HG02610 (cell line): Measurements from ENCODE around the gene DCAF17.

ENCODE experiments used
- ATAC-seq: cut with Tn5 transposase; IDR thresholded peaks from one replicate; pipeline ENCODE4 v1.9.1; 2021; ENCODE audit warnings: mild to moderate bottlenecking, moderate library complexity; ENCODE audit not compliant: unreplicated experiment

The DCAF17 gene

GRCh38 chr2:171512683-171513195 is 78.7 kb downstream of the DCAF17 start:
- no peak for ATAC-seq

- ATAC-seq, result peak; percentile 71
Measured at GRCh38 chr2:171513719-171514160, 79.7 kb downstream of the DCAF17 start.

- ATAC-seq, result no peak
Measured at GRCh38 chr2:171514908-171515582, 81.0 kb downstream of the DCAF17 start.

- no peak for ATAC-seq
Measured at GRCh38 chr2:171515672-171516298, 81.8 kb downstream of the DCAF17 start.

- ATAC-seq, result no peak
Measured at GRCh38 chr2:171516793-171517192, 82.8 kb downstream of the DCAF17 start.

GRCh38 chr2:171520471-171520870 is 86.4 kb downstream of the DCAF17 start:
- no peak for ATAC-seq

- no peak for ATAC-seq
Measured at GRCh38 chr2:171521361-171522051, 87.5 kb downstream of the DCAF17 start.

GRCh38 chr2:171522052-171522787 is 88.2 kb downstream of the DCAF17 start, which contains the start of gene CYBRD1:
TSS of gene CYBRD1 (plus strand) at chr2:171522474. CDS start at chr2:171522546, 72 bp downstream.
- peak; percentile 54 for ATAC-seq

GRCh38 chr2:171522788-171523087 is 88.7 kb downstream of the DCAF17 start:
- no peak for ATAC-seq

GRCh38 chr2:171523088-171524017 is 89.3 kb downstream of the DCAF17 start:
- ATAC-seq, result no peak

GRCh38 chr2:171524018-171524401 is 90.0 kb downstream of the DCAF17 start:
- ATAC-seq, result no peak

- ATAC-seq, result no peak
Measured at GRCh38 chr2:171529914-171530313, 95.9 kb downstream of the DCAF17 start.

- no peak for ATAC-seq
Measured at GRCh38 chr2:171530378-171530777, 96.4 kb downstream of the DCAF17 start.

- ATAC-seq, result peak; percentile 51
Measured at GRCh38 chr2:171530859-171531258, 96.8 kb downstream of the DCAF17 start.

- peak; percentile 34 for ATAC-seq
Measured at GRCh38 chr2:171531291-171531690, 97.3 kb downstream of the DCAF17 start.

- no peak for ATAC-seq
Measured at GRCh38 chr2:171531836-171532450, 97.9 kb downstream of the DCAF17 start.

GRCh38 chr2:171533331-171533730 is 99.3 kb downstream of the DCAF17 start:
- no peak for ATAC-seq
